ENCODE measurements around the gene TMEM200B. TPM values are rescaled to one million over a fixed set of nuclear protein-coding genes. Genes with fewer than 3 reads are reported as not detected.

Gene TMEM200B
- total and polyA plus RNA-seq, 4 donors, result 1.9 to 10.5 (median 4.7) TPM

GRCh38 chr1:29129916-29130315, 6.2 kb upstream of the TMEM200B start:
- Histone ChIP-seq H3K36me3 (ENCODE audit: control insufficient read depth in 4 of 4, insufficient read depth in 4 of 4, low read length in 4 of 4) (no peaks in the 10 kb centered on the region), H3K9me3 (ENCODE audit: control insufficient read depth in 4 of 4, insufficient read depth in 3 of 4, low read length in 3 of 4) (no peaks in the 10 kb centered on the region), H3K9ac (ENCODE audit: insufficient read depth in 1 of 2, low read length in 2 of 2) (no peak overlapping the region), H3K4me1 (ENCODE audit: control insufficient read depth in 5 of 5, insufficient read depth in 5 of 5, low read length in 5 of 5) (peaks cover 0 to 11% (median 4%) of the 10 kb centered on the region in 5 donors), H3K27me3 (ENCODE audit: control insufficient read depth in 3 of 3, insufficient read depth in 3 of 3, low read length in 2 of 3) (no peaks in the 10 kb centered on the region), H3K27ac (ENCODE audit: low read depth in 1 of 2, low read length in 1 of 2) (no peak overlapping the region), H3K4me3 (no peak overlapping the region)
- DNase-seq, result no peak
- TF ChIP-seq CTCF (IDR thresholded peaks at IDR 0.05; ENCODE audit: control extremely low read depth, extremely low read depth), result no peak
- WGBS, 2 donors, result 73 to 87% methylated on average over 5 of the region's 5 CpGs
- no peak for ATAC-seq (ENCODE audit: insufficient read depth, low FRiP score)

- H3K36me3 ChIP-seq (ENCODE audit: control insufficient read depth in 4 of 4, insufficient read depth in 4 of 4, low read length in 4 of 4), result no peaks in the 10 kb centered on the region
- peaks cover 0 to 4% (median 0%) of the 10 kb centered on the region in 3 donors for H3K27me3 ChIP-seq (ENCODE audit: control insufficient read depth in 3 of 3, insufficient read depth in 3 of 3, low read length in 2 of 3)
- no peak overlapping the region for H3K9ac ChIP-seq (ENCODE audit: insufficient read depth in 1 of 2, low read length in 2 of 2)
- DNase-seq (no peak), ATAC-seq (ENCODE audit: insufficient read depth, low FRiP score) (no peak)
- no peak overlapping the region for H3K4me3 ChIP-seq
- H3K9me3 ChIP-seq (ENCODE audit: control insufficient read depth in 4 of 4, insufficient read depth in 3 of 4, low read length in 3 of 4), result no peaks in the 10 kb centered on the region
- peaks cover 0 to 8% (median 3%) of the 10 kb centered on the region in 5 donors for H3K4me1 ChIP-seq (ENCODE audit: control insufficient read depth in 5 of 5, insufficient read depth in 5 of 5, low read length in 5 of 5)
- no peak for TF ChIP-seq CTCF (IDR thresholded peaks at IDR 0.05; ENCODE audit: control extremely low read depth, extremely low read depth)
- WGBS, 2 donors, result 93 to 96% methylated on average over 6 of the region's 6 CpGs
- no peak overlapping the region for H3K27ac ChIP-seq (ENCODE audit: low read depth in 1 of 2, low read length in 1 of 2)
Measured at GRCh38 chr1:29128739-29129138, 5.0 kb upstream of the TMEM200B start.

GRCh38 chr1:29126198-29126597, 2.5 kb upstream of the TMEM200B start:
- WGBS, 2 donors, result 97 to 98% methylated on average over 6 of the region's 6 CpGs
- no peak for ATAC-seq (ENCODE audit: insufficient read depth, low FRiP score)
- H3K9me3 ChIP-seq (ENCODE audit: control insufficient read depth in 4 of 4, insufficient read depth in 3 of 4, low read length in 3 of 4), result no peaks in the 10 kb centered on the region
- no peaks in the 10 kb centered on the region for H3K36me3 ChIP-seq (ENCODE audit: control insufficient read depth in 4 of 4, insufficient read depth in 4 of 4, low read length in 4 of 4)
- TF ChIP-seq CTCF (IDR thresholded peaks at IDR 0.05; ENCODE audit: control extremely low read depth, extremely low read depth), result no peak
- H3K4me1 ChIP-seq (ENCODE audit: control insufficient read depth in 5 of 5, insufficient read depth in 5 of 5, low read length in 5 of 5), result peaks cover 0 to 17% (median 0%) of the 10 kb centered on the region in 5 donors
- no peak overlapping the region for H3K27ac ChIP-seq (ENCODE audit: low read depth in 1 of 2, low read length in 1 of 2)
- no peak overlapping the region for H3K4me3 ChIP-seq
- H3K27me3 ChIP-seq (ENCODE audit: control insufficient read depth in 3 of 3, insufficient read depth in 3 of 3, low read length in 2 of 3), result peaks cover 0 to 8% (median 0%) of the 10 kb centered on the region in 3 donors
- DNase-seq, result no peak
- H3K9ac ChIP-seq (ENCODE audit: insufficient read depth in 1 of 2, low read length in 2 of 2), result no peak overlapping the region

GRCh38 chr1:29125788-29126187, 2.1 kb upstream of the TMEM200B start:
- Histone ChIP-seq H3K9me3 (ENCODE audit: control insufficient read depth in 4 of 4, insufficient read depth in 3 of 4, low read length in 3 of 4) (no peaks in the 10 kb centered on the region), H3K27ac (ENCODE audit: low read depth in 1 of 2, low read length in 1 of 2) (no peak overlapping the region), H3K4me3 (no peak overlapping the region), H3K36me3 (ENCODE audit: control insufficient read depth in 4 of 4, insufficient read depth in 4 of 4, low read length in 4 of 4) (no peaks in the 10 kb centered on the region), H3K4me1 (ENCODE audit: control insufficient read depth in 5 of 5, insufficient read depth in 5 of 5, low read length in 5 of 5) (peaks cover 0 to 18% (median 0%) of the 10 kb centered on the region in 5 donors), H3K27me3 (ENCODE audit: control insufficient read depth in 3 of 3, insufficient read depth in 3 of 3, low read length in 2 of 3) (peaks cover 0 to 9% (median 0%) of the 10 kb centered on the region in 3 donors), H3K9ac (ENCODE audit: insufficient read depth in 1 of 2, low read length in 2 of 2) (no peak overlapping the region)
- no peak for TF ChIP-seq CTCF (IDR thresholded peaks at IDR 0.05; ENCODE audit: control extremely low read depth, extremely low read depth)
- 85 to 92% methylated on average over 6 of the region's 6 CpGs for WGBS, 2 donors
- no peak for DNase-seq
- ATAC-seq (ENCODE audit: insufficient read depth, low FRiP score), result no peak
